Neural cell (in vitro differentiated cells): ENCODE data around the gene CA5A. TPM values are rescaled to one million over a fixed set of nuclear protein-coding genes. Genes with fewer than 3 reads are reported as not detected.

Experiments used
- H2AFZ ChIP-seq: fragments of 200-600, 300-800 bp; sonication (generic), shearing (Covaris generic); 2 replicates; pipeline ENCODE4 v1.6.0; 2014; ENCODE audit warnings: low read depth, mild to moderate bottlenecking, antibody characterized with exemption, low read length, moderate library complexity
- H3F3A ChIP-seq: fragments of 200-600 bp; shearing (Covaris generic); 2 replicates; pipeline ENCODE4 v1.6.1; 2016; ENCODE audit warnings: mild to moderate bottlenecking, moderate library complexity, mixed read lengths, antibody characterized with exemption, low read length; ENCODE audit not compliant: insufficient read depth, poor library complexity, severe bottlenecking
- H3K27ac ChIP-seq: fragments of 200-600, 300-800 bp; sonication (generic), shearing (Covaris generic); 2 replicates; pipeline ENCODE4 v1.5.1; 2014; ENCODE audit warnings: mild to moderate bottlenecking, low read length, moderate library complexity
- H3K27me3 ChIP-seq: fragments of 300-800, 200-600 bp; sonication (generic), shearing (Covaris generic); 2 replicates; pipeline ENCODE4 v1.6.0; 2014; ENCODE audit warnings: mild to moderate bottlenecking, low read depth, low read length, moderate library complexity; ENCODE audit not compliant: insufficient read depth
- H3K36me3 ChIP-seq: fragments of 300-800, 200-600 bp; sonication (generic), shearing (Covaris generic); 2 replicates; pipeline ENCODE4 v1.5.1; 2014; ENCODE audit warnings: mild to moderate bottlenecking, antibody characterized with exemption, low read length, moderate library complexity; ENCODE audit not compliant: insufficient read depth
- H3K4me2 ChIP-seq: fragments of 300-800, 200-600 bp; sonication (generic), shearing (Covaris generic); 2 replicates; pipeline ENCODE4 v1.6.0; 2014; ENCODE audit warnings: mild to moderate bottlenecking, low read length
- H3K4me3 ChIP-seq: fragments of 300-800, 200-600 bp; sonication (generic), shearing (Covaris generic); 2 replicates; pipeline ENCODE4 v1.5.1; 2014; ENCODE audit warnings: mild to moderate bottlenecking, low read length, moderate library complexity
- H3K79me2 ChIP-seq: fragments of 200-600 bp; shearing (Covaris generic); replicated peaks from 2 replicates; pipeline ENCODE4 v1.6.0; 2014; ENCODE audit warnings: mild to moderate bottlenecking, low read length, moderate library complexity; ENCODE audit not compliant: insufficient read depth
- H3K9ac ChIP-seq: fragments of 300-800, 200-600 bp; sonication (generic), shearing (Covaris generic); 2 replicates; pipeline ENCODE4 v1.6.1; 2016; ENCODE audit warnings: mild to moderate bottlenecking, low read length, mixed read lengths
- H3K9me2 ChIP-seq: fragments of 200-600 bp; shearing (Covaris generic); 2 replicates; pipeline ENCODE4 v1.6.1; 2016; ENCODE audit warnings: mild to moderate bottlenecking, low read length, mixed read lengths; ENCODE audit not compliant: insufficient read depth
- H3K9me3 ChIP-seq: fragments of 200-600, 300-800 bp; sonication (generic), shearing (Covaris generic); 2 replicates; pipeline ENCODE4 v1.6.1; 2016; ENCODE audit warnings: mild to moderate bottlenecking, mixed run types, low read length, moderate library complexity, mixed read lengths
- H4K20me1 ChIP-seq: fragments of 200-600 bp; shearing (Covaris generic); 2 replicates; pipeline ENCODE4 v1.6.1; 2016; ENCODE audit warnings: mild to moderate bottlenecking, mixed run types; ENCODE audit not compliant: insufficient read depth
- EP300 ChIP-seq: fragments of 450-650 bp; conservative IDR thresholded peaks from 2 replicates; pipeline ENCODE4 v1.6.1; 2014; ENCODE audit warnings: antibody characterized with exemption, mild to moderate bottlenecking, moderate library complexity; ENCODE audit not compliant: poor library complexity, severe bottlenecking
- EZH2 ChIP-seq: fragments of 200-600, 300-800 bp; shearing (Covaris generic), sonication (generic); IDR thresholded peaks from 2 replicates; pipeline ENCODE4 v1.6.1; 2014; ENCODE audit warnings: antibody characterized with exemption, low read length, borderline replicate concordance, mild to moderate bottlenecking; ENCODE audit not compliant: insufficient read depth, poor library complexity, severe bottlenecking
- MXI1 ChIP-seq: fragments of 450-650 bp; conservative IDR thresholded peaks from 2 replicates; pipeline ENCODE4 v1.6.1; 2014; ENCODE audit warnings: antibody characterized with exemption, mild to moderate bottlenecking; ENCODE audit not compliant: poor library complexity, severe bottlenecking
- POLR2AphosphoS5 ChIP-seq: IDR thresholded peaks from 2 replicates; pipeline ENCODE4 v1.6.1; 2012
- RAD21 ChIP-seq: fragments of 450-650 bp; conservative IDR thresholded peaks from 2 replicates; pipeline ENCODE4 v1.6.1; 2014; ENCODE audit warnings: antibody characterized with exemption, mild to moderate bottlenecking, moderate library complexity
- SMC3 ChIP-seq: fragments of 450-650 bp; conservative IDR thresholded peaks from 2 replicates; pipeline ENCODE4 v1.6.1; 2014; ENCODE audit warnings: antibody characterized with exemption, mild to moderate bottlenecking, moderate library complexity; ENCODE audit not compliant: poor library complexity
- TAF1 ChIP-seq: IDR thresholded peaks from 2 replicates; pipeline ENCODE4 v1.6.1; 2012; ENCODE audit warnings: low read depth
- polyA plus RNA-seq: library from polyadenylated mRNA; depleted of rRNA; stranded (reverse); fragments of >200 nt; gene quantifications from 2 replicates; pipeline ENCODE4 v1.2.3, GENCODE V29; 2014
- TF ChIP-seq, protein P1 (sequence below): fragments of 450-650 bp; IDR thresholded peaks from 2 replicates; pipeline ENCODE4 v1.5.1; 2014; ENCODE audit warnings: antibody characterized with exemption, mild to moderate bottlenecking, moderate library complexity; ENCODE audit not compliant: poor library complexity, severe bottlenecking
- TF ChIP-seq, protein P2 (sequence below): IDR thresholded peaks from 2 replicates; pipeline ENCODE4 v1.6.1; 2012; ENCODE audit warnings: borderline replicate concordance

The CA5A gene
- polyA plus RNA-seq, 1 donor from 2014 or later = not detected

DNA sequence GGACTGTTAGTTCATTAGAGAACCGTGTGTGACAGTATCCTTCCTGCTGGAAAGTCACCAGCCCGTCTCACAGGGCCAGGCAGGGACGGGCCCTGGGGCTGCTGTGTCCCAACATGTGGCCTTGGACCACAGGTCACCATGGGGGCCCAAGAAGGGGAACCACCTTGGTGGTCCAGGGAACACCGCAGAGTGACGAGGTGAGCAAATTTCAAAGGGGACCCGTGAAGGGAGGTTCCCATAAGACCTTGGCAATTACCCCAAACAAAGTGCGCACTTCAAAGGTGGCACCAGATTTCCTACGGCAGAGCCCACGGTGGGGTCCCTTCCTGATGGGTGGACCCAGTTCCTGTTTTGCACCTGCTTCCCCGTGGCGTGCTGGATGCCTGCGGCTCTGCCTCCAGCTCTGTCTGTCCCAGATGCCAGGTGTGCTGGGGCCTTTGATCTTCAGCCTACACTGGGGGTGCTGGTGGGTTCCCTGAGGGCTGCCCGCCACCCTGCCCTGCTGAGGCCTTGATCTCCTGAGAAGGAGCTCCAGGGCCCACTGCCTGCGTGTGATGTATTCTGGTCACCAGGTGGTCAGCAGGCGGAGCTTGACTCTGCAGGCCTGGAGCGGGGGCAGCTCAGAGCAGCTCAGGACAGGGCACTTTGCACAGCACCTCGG is 94.0 kb downstream of the CA5A start:
- Histone ChIP-seq H3K27ac (no peak overlapping the region), H3K79me2 (no peaks in the 10 kb centered on the region), H3K4me3 (no peak overlapping the region), H3K9ac (no peak overlapping the region), H3K9me2 (no peaks in the 10 kb centered on the region), H3K4me2 (no peak overlapping the region), H3K36me3 (no peaks in the 10 kb centered on the region), H3F3A (no peaks in the 10 kb centered on the region), H3K27me3 (no peaks in the 10 kb centered on the region), H4K20me1 (no peaks in the 10 kb centered on the region), H3K9me3 (no peaks in the 10 kb centered on the region), H2AFZ (no peak overlapping the region)
- TF ChIP-seq, protein P1, sequence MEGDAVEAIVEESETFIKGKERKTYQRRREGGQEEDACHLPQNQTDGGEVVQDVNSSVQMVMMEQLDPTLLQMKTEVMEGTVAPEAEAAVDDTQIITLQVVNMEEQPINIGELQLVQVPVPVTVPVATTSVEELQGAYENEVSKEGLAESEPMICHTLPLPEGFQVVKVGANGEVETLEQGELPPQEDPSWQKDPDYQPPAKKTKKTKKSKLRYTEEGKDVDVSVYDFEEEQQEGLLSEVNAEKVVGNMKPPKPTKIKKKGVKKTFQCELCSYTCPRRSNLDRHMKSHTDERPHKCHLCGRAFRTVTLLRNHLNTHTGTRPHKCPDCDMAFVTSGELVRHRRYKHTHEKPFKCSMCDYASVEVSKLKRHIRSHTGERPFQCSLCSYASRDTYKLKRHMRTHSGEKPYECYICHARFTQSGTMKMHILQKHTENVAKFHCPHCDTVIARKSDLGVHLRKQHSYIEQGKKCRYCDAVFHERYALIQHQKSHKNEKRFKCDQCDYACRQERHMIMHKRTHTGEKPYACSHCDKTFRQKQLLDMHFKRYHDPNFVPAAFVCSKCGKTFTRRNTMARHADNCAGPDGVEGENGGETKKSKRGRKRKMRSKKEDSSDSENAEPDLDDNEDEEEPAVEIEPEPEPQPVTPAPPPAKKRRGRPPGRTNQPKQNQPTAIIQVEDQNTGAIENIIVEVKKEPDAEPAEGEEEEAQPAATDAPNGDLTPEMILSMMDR = no peak
- no peak for TF ChIP-seq TAF1
- TF ChIP-seq RAD21 = no peak
- TF ChIP-seq, protein P2, sequence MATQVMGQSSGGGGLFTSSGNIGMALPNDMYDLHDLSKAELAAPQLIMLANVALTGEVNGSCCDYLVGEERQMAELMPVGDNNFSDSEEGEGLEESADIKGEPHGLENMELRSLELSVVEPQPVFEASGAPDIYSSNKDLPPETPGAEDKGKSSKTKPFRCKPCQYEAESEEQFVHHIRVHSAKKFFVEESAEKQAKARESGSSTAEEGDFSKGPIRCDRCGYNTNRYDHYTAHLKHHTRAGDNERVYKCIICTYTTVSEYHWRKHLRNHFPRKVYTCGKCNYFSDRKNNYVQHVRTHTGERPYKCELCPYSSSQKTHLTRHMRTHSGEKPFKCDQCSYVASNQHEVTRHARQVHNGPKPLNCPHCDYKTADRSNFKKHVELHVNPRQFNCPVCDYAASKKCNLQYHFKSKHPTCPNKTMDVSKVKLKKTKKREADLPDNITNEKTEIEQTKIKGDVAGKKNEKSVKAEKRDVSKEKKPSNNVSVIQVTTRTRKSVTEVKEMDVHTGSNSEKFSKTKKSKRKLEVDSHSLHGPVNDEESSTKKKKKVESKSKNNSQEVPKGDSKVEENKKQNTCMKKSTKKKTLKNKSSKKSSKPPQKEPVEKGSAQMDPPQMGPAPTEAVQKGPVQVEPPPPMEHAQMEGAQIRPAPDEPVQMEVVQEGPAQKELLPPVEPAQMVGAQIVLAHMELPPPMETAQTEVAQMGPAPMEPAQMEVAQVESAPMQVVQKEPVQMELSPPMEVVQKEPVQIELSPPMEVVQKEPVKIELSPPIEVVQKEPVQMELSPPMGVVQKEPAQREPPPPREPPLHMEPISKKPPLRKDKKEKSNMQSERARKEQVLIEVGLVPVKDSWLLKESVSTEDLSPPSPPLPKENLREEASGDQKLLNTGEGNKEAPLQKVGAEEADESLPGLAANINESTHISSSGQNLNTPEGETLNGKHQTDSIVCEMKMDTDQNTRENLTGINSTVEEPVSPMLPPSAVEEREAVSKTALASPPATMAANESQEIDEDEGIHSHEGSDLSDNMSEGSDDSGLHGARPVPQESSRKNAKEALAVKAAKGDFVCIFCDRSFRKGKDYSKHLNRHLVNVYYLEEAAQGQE = no peak

DNA sequence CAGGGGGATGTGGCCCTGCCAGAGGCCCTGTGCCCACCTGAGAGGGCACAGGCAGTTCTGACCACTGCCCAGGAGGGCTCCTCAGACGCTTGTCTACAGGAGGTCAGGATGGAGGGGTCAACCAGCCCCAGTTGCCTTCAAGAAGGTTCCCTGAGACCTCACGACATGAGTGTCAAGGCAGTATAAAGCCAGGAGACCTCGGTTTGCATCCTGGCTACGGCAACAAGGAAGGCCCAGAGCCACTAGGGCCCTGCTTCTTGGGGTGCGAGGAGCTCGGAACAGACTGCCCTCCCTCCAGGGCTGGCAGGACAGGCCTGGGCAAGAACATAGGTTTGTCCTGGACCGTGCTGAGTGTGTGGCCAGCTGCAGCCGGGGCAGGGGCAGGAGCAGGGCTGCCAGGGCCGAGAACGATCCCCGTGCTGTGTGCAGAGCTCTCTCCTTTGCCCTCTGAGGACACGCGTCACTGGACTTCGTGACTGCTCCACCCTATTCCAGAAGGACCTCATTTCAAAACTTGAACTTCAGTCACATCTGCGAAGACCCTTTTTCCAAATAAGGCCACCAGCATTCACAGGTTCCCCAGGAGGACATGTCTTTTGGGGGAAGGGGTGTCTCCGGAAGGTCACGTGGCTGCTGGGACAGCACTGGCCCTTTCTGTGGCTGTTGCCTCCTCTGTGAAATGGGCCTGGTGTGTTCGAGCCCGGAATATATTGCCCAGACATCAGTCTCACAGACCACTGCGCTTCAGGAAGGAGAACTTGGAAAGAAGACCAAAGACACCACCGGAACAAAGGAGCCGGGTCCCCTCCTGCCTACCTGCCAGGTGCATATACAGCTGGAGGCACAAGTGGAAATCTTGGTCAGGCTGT is 94.8 kb downstream of the CA5A start:
- H3K36me3 ChIP-seq = no peaks in the 10 kb centered on the region

More for the DNA sequence above, 94.8 kb downstream of the CA5A start:
- TF ChIP-seq EZH2 = no peak
- TF ChIP-seq, protein P1 = no peak
- TF ChIP-seq EP300 = no peak
- TF ChIP-seq TAF1 = no peak
- TF ChIP-seq MXI1 = no peak
- TF ChIP-seq SMC3 = no peak
- TF ChIP-seq, protein P2 = no peak
- no peak for TF ChIP-seq RAD21
- no peak for TF ChIP-seq POLR2AphosphoS5
- Histone ChIP-seq H3K27me3 (no peaks in the 10 kb centered on the region), H4K20me1 (no peaks in the 10 kb centered on the region), H3K4me3 (no peak overlapping the region), H3K27ac (no peak overlapping the region), H3K9me3 (no peaks in the 10 kb centered on the region), H3F3A (no peaks in the 10 kb centered on the region), H3K79me2 (no peaks in the 10 kb centered on the region), H3K9ac (no peak overlapping the region), H3K9me2 (no peaks in the 10 kb centered on the region), H3K4me2 (no peak overlapping the region), H2AFZ (no peak overlapping the region)
